Measurements from ENCODE around the gene FASLG.

FASLG gene

DNA sequence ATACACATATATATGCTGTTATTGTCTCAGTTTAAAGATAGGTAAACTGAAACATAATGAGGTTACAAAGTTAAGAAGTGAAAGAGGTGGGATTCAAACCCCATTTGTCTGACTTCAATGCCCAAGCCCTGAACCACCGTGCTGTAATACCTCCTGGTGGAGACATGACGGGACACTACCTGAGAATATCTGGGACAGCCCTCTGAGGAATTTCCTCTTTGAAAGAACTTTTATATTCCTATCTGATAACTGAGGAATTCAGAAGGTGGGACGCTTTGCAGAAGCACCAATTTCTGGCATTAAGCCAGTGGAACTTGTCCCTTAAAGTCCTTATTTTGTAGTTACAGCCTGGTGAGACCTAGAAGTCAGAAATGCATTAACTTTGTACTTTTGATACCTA, 32.1 kb upstream of the FASLG start:
- H2AFZ ChIP-seq (ENCODE audit: low read depth), result no peak overlapping the region
- H3K27me3 ChIP-seq (ENCODE audit: insufficient read depth, low read depth), result no peaks in the 10 kb centered on the region
- H3K79me2 ChIP-seq (ENCODE audit: insufficient read depth, low read depth), result no peaks in the 10 kb centered on the region
- no peaks in the 10 kb centered on the region for H4K20me1 ChIP-seq (ENCODE audit: insufficient read depth)
- TF ChIP-seq, protein P1, sequence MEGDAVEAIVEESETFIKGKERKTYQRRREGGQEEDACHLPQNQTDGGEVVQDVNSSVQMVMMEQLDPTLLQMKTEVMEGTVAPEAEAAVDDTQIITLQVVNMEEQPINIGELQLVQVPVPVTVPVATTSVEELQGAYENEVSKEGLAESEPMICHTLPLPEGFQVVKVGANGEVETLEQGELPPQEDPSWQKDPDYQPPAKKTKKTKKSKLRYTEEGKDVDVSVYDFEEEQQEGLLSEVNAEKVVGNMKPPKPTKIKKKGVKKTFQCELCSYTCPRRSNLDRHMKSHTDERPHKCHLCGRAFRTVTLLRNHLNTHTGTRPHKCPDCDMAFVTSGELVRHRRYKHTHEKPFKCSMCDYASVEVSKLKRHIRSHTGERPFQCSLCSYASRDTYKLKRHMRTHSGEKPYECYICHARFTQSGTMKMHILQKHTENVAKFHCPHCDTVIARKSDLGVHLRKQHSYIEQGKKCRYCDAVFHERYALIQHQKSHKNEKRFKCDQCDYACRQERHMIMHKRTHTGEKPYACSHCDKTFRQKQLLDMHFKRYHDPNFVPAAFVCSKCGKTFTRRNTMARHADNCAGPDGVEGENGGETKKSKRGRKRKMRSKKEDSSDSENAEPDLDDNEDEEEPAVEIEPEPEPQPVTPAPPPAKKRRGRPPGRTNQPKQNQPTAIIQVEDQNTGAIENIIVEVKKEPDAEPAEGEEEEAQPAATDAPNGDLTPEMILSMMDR (conservative IDR thresholded peaks at IDR 0.05; ENCODE audit: low read depth, low read length), result no peak
- no peaks in the 10 kb centered on the region for H3K4me1 ChIP-seq (ENCODE audit: low read depth, poor library complexity, severe bottlenecking)
- H3K4me3 ChIP-seq (IDR thresholded peaks at IDR 0.05; ENCODE audit: insufficient read depth, low read depth, low read length), result no peak overlapping the region
- H3K36me3 ChIP-seq (ENCODE audit: insufficient read depth), result no peaks in the 10 kb centered on the region
- no peak overlapping the region for H3K4me2 ChIP-seq
- H3K9ac ChIP-seq, result no peak overlapping the region
- H3K27ac ChIP-seq, result no peak overlapping the region

DNA sequence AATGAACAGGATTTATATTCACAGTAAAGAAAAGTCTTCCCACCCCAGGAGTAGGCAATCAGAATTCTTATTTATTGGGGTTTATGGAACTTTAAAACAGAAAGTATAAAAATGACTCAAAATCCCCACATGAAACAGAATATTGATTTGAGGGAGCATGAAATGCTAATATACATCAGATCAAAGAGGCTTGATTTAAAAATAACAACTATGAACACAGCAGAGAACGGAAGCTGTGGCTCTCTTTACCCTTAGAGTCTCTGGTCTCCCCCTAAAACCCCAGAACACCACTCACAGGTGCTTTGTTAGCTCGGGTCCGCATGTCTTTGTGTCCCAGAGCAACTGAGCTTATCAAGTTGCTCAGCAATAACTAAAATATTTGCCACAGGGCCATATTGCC, 31.2 kb upstream of the FASLG start:
- Histone ChIP-seq H3K4me2 (no peak overlapping the region), H3K4me3 (IDR thresholded peaks at IDR 0.05; ENCODE audit: insufficient read depth, low read depth, low read length) (no peak overlapping the region)

DNA sequence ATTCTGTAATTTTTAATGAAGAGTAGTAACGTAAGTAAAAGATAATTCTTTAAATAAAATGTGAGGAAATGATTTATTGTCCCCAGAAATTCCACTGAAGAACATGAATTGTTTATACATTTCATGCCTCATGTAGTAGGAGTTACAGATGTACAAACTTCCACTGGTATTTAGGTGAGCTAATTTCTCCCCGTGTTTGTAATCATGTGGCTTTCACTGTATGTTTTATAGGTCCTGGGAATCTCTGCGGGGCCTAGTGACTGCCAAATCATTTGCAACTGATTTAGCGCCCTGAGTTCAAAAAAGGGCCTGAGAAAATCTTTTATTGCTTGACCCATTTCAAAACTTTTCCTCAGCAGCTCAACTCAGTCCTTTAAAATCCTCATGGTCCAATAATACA, 30.5 kb upstream of the FASLG start:
- Histone ChIP-seq H3K36me3 (ENCODE audit: insufficient read depth) (no peaks in the 10 kb centered on the region), H2AFZ (ENCODE audit: low read depth) (no peak overlapping the region), H3K79me2 (ENCODE audit: insufficient read depth, low read depth) (no peaks in the 10 kb centered on the region), H3K9ac (no peak overlapping the region), H3K27ac (no peak overlapping the region), H3K27me3 (ENCODE audit: insufficient read depth, low read depth) (no peaks in the 10 kb centered on the region), H3K4me2 (no peak overlapping the region), H3K4me3 (IDR thresholded peaks at IDR 0.05; ENCODE audit: insufficient read depth, low read depth, low read length) (no peak overlapping the region), H4K20me1 (ENCODE audit: insufficient read depth) (no peaks in the 10 kb centered on the region), H3K4me1 (ENCODE audit: low read depth, poor library complexity, severe bottlenecking) (no peaks in the 10 kb centered on the region)
- TF ChIP-seq, protein P1 (conservative IDR thresholded peaks at IDR 0.05; ENCODE audit: low read depth, low read length), result no peak

More for the DNA sequence above, 31.2 kb upstream of the FASLG start:
- Histone ChIP-seq H3K27ac (no peak overlapping the region), H2AFZ (ENCODE audit: low read depth) (no peak overlapping the region), H3K79me2 (ENCODE audit: insufficient read depth, low read depth) (no peaks in the 10 kb centered on the region), H3K9ac (no peak overlapping the region), H4K20me1 (ENCODE audit: insufficient read depth) (no peaks in the 10 kb centered on the region), H3K27me3 (ENCODE audit: insufficient read depth, low read depth) (no peaks in the 10 kb centered on the region), H3K4me1 (ENCODE audit: low read depth, poor library complexity, severe bottlenecking) (no peaks in the 10 kb centered on the region), H3K36me3 (ENCODE audit: insufficient read depth) (no peaks in the 10 kb centered on the region)
- TF ChIP-seq, protein P1 (conservative IDR thresholded peaks at IDR 0.05; ENCODE audit: low read depth, low read length), result no peak

DNA sequence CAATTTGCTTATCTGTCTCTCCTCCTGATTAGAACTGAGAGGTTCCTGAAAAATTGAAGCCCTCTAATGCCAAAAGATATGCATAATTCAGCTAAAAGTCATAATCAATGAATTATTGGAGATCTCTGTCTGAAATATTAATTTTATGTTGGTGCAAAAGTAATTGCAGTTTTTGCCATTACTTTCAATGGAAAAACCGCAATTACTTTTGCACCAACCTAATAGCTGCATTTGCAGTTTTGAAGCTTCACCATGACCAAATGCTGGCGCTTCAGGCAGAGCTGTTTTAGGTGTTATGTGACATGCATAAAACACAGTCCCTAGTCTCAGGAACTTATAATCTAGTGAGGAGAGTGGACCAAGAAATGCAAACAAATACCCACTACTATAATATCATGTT, 29.7 kb upstream of the FASLG start:
- Histone ChIP-seq H4K20me1 (ENCODE audit: insufficient read depth) (no peaks in the 10 kb centered on the region), H3K9ac (no peak overlapping the region), H3K27ac (no peak overlapping the region), H3K79me2 (ENCODE audit: insufficient read depth, low read depth) (no peaks in the 10 kb centered on the region), H3K4me1 (ENCODE audit: low read depth, poor library complexity, severe bottlenecking) (no peaks in the 10 kb centered on the region), H3K27me3 (ENCODE audit: insufficient read depth, low read depth) (no peaks in the 10 kb centered on the region), H3K4me2 (no peak overlapping the region), H3K36me3 (ENCODE audit: insufficient read depth) (no peaks in the 10 kb centered on the region), H3K4me3 (IDR thresholded peaks at IDR 0.05; ENCODE audit: insufficient read depth, low read depth, low read length) (no peak overlapping the region), H2AFZ (ENCODE audit: low read depth) (no peak overlapping the region)
- TF ChIP-seq, protein P1 (conservative IDR thresholded peaks at IDR 0.05; ENCODE audit: low read depth, low read length), result no peak

Measured in KMS-11 (cell line).